Measurements from ENCODE around the gene DPEP1. TPM values are rescaled to one million over a fixed set of nuclear protein-coding genes. Genes with fewer than 3 reads are reported as not detected.

Gene DPEP1
- total RNA-seq, 2 experiments from 2014 or later: not detected

DNA sequence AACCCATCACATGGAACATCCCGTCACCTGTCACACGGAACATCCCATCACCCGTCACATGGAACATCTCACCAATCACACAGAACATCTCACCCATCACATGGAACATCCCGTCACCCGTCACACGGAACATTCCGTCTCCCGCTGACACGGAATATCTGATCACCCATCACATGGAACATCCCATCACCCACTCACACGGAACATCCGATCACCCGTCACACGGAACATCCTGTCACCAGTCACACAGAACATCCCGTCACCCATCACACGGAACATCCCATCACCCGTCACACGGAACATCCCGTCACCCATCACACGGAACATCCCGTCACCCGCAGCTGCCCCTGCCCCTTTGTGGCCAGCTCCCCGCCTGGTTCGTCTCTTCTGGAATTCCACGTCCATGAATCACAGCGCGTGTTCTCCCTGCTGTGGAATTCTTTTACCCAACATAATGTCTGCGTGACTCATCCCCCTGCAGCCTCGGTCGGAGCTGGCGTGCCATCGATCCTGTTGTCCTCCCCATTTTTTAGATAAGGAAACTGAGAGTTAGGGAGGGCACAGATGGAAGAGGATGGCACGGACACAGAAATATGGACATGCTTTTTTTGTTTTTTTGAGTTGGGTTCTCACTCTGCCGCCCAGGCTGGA, 32.3 kb upstream of the DPEP1 start:
- Mint-ChIP-seq H3K4me1 (ENCODE audit: low read depth) (no peaks in the 10 kb centered on the region), H3K36me3 (ENCODE audit: low read depth) (peaks cover 2% of the 10 kb centered on the region), H3K27me3 (peaks cover 2% of the 10 kb centered on the region), H3K27ac (no peak overlapping the region), H3K4me3 (no peak overlapping the region), H3K9me3 (no peaks in the 10 kb centered on the region)
- TF ChIP-seq, protein P1, sequence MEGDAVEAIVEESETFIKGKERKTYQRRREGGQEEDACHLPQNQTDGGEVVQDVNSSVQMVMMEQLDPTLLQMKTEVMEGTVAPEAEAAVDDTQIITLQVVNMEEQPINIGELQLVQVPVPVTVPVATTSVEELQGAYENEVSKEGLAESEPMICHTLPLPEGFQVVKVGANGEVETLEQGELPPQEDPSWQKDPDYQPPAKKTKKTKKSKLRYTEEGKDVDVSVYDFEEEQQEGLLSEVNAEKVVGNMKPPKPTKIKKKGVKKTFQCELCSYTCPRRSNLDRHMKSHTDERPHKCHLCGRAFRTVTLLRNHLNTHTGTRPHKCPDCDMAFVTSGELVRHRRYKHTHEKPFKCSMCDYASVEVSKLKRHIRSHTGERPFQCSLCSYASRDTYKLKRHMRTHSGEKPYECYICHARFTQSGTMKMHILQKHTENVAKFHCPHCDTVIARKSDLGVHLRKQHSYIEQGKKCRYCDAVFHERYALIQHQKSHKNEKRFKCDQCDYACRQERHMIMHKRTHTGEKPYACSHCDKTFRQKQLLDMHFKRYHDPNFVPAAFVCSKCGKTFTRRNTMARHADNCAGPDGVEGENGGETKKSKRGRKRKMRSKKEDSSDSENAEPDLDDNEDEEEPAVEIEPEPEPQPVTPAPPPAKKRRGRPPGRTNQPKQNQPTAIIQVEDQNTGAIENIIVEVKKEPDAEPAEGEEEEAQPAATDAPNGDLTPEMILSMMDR (IDR thresholded peaks at IDR 0.05): no peak
- DNase-seq (no peak), ATAC-seq (no peak)
- POLR2A ChIA-PET: no interaction called here
- CTCF ChIA-PET: no interaction called here
- intact Hi-C loops (cut with micrococcal nuclease): no loop called here

DNA sequence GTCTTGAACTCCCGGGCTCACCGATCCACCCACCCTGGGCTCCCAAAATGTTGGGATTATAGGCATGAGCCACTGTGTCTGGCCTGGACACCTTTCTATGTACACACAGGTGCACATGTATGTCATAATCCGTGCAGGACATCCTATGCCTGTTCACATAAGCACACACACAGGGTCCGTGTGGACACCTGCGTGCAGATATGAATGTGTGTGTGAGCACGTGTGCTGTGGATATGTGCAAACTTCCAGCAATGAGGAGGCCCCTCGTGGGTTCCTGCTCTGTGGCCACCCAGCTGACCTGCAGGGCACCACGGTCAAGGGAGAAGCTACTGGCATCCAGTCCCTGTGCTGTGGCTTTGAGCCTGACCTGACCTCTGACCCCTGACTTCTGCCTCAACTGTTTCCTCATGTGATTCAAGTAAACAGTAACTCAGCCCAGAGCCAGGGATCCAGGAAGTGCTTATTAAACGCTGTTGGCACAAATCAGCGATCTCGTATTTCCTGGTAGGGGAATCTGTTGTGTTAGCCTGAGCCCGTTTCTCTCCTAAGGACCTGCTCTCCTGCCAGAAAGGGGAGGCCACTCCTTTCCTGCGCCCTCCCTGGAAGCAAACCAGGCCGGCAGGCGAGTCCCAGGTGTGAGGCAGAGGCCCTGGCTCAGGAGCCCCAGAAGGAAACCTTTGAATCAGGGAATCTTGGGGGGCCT, 31.4 kb upstream of the DPEP1 start:
- ATAC-seq (no peak), DNase-seq (no peak)
- TF ChIP-seq, protein P1 (IDR thresholded peaks at IDR 0.05): no peak
- peaks cover 2% of the 10 kb centered on the region for H3K27me3 Mint-ChIP-seq
- POLR2A ChIA-PET: no interaction called here
- CTCF ChIA-PET: no interaction called here
- no peak overlapping the region for H3K4me3 Mint-ChIP-seq
- H3K9me3 Mint-ChIP-seq: peaks cover 3% of the 10 kb centered on the region
- intact Hi-C loops (cut with micrococcal nuclease): no loop called here
- no peaks in the 10 kb centered on the region for H3K4me1 Mint-ChIP-seq (ENCODE audit: low read depth)
- peaks cover 2% of the 10 kb centered on the region for H3K36me3 Mint-ChIP-seq (ENCODE audit: low read depth)
- H3K27ac Mint-ChIP-seq: no peak overlapping the region

DNA sequence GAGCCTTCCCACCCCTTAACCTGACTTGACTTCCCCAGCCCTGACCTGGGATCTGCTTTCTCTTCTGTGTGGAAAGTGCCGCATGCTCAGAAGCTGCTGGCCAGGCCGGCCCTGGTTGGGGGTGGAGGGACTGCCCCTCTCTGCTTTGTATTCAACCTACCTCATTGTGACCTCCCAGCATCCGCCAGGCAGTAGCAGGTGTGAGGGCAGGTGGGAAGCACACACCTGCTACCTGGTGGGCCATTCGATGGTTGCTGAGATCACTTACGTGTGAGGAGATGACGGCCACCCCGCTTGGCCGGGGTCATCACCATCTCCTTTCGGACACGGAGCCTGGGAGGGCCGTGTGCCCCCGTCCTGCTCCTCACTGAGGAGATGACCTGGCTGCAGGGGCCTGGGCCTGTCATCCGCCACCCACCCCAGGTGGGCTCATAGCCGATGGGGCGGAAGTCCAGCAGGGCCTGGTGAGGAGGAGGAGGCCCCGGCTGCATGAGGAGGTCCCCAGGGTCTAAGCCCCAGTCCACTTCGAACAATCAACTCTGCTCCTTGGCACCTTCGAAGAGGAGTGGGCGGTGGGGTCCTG, 30.7 kb upstream of the DPEP1 start:
- Mint-ChIP-seq H3K27me3 (no peaks in the 10 kb centered on the region), H3K27ac (no peak overlapping the region), H3K4me1 (ENCODE audit: low read depth) (no peaks in the 10 kb centered on the region), H3K9me3 (peaks cover 3% of the 10 kb centered on the region), H3K4me3 (no peak overlapping the region), H3K36me3 (ENCODE audit: low read depth) (no peaks in the 10 kb centered on the region)
- DNase-seq (no peak), ATAC-seq (no peak)
- intact Hi-C loops (cut with micrococcal nuclease): no loop called here
- CTCF ChIA-PET: no interaction called here
- POLR2A ChIA-PET: no interaction called here
- TF ChIP-seq, protein P1 (IDR thresholded peaks at IDR 0.05): no peak

DNA sequence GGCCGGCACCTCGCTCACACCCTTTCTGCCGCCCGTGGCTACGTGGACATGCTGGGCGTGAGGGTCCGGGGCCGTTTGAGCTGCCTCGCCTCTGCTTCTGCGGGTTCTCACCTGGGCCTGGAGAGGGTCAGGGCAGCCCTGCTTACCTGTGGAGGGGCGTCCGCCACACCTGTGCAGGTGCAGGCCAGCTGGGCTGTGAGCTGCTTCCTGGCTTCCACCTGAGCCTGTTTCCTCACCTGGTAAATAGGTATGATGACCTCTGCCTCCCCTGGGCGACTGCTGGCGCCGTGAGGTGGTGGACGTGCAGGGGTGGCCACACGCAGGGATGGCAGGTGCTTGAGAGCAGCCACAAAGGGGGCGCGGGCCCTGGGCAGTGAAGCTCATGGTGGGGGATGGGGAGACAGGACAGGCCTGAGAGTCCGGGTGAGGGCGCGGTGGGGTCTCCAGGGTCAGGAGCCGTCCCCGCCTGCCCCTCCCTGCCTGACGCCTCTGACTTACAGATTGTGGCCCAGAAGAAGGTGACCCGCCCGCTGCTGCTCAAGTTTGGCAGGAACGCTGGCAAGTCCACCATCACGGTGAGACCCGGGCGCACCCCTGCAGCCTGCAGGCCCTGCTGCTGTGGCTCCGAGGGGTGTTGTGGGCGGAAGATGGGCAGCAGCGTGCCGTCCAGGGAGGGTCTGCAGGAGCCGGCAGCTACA, 30.1 kb upstream of the DPEP1 start:
- ChIA-PET CTCF (no interaction called here), POLR2A (interaction anchor here (0.9 to 1.1 kb wide), 2 partner anchors 20 to 74 kb away, joined by 3 read pairs; no protein-coding TSS in a partner anchor)
- TF ChIP-seq, protein P1 (IDR thresholded peaks at IDR 0.05): no peak
- H3K4me3 Mint-ChIP-seq: no peak overlapping the region
- H3K4me1 Mint-ChIP-seq (ENCODE audit: low read depth): no peaks in the 10 kb centered on the region
- no peaks in the 10 kb centered on the region for H3K36me3 Mint-ChIP-seq (ENCODE audit: low read depth)
- H3K27me3 Mint-ChIP-seq: no peaks in the 10 kb centered on the region
- H3K9me3 Mint-ChIP-seq: peaks cover 3% of the 10 kb centered on the region
- DNase-seq (no peak), ATAC-seq (no peak)
- intact Hi-C loops (cut with micrococcal nuclease): no loop called here
- H3K27ac Mint-ChIP-seq: no peak overlapping the region

Data from activated CD8-positive, alpha-beta T cell treated with anti-CD3 and anti-CD28 coated beads for 36 hours (primary cell).